Panc1 (cell line): ENCODE data around the gene ZNF526. TPM values are rescaled to one million over a fixed set of nuclear protein-coding genes. Genes with fewer than 3 reads are reported as not detected.

Experiments used
- ATAC-seq: fragments of 200-7000 bp; cut with Tn5 transposase; 2 replicates; pipeline ENCODE4 v1.9.1; 2020; ENCODE audit warnings: mild to moderate bottlenecking, moderate library complexity
- BruUV-seq: library from RNA; stranded (reverse); fragments of 400-500 nt; replicated peaks from 2 replicates; lab custom pipeline; 2021; lab: Mats Ljungman, UMichigan
- CTCF ChIA-PET: fragments of 300-600 bp; sonication (Branson Sonifier 250); formaldehyde crosslinking; loops from one replicate; lab custom pipeline; 2022; ENCODE audit warnings: antibody characterized with exemption; lab: Charles Lee
- POLR2A ChIA-PET: fragments of 300-600 bp; sonication (Branson Sonifier 250); formaldehyde crosslinking; loops from one replicate; lab custom pipeline; 2022; ENCODE audit warnings: antibody characterized with exemption; lab: Charles Lee
- DNase-seq: peaks from one replicate; pipeline ENCODE4 v3.0.0-alpha.2; 2010; ENCODE audit warnings: low read depth, low spot score
- H3K27ac ChIP-seq: 2 replicates; pipeline ENCODE4 v1.5.1; 2011; ENCODE audit warnings: mild to moderate bottlenecking, low read length, inconsistent platforms
- H3K27me3 ChIP-seq: fragments of 200-500 bp; sonication (Bioruptor generic); 2 replicates; pipeline ENCODE4 v1.6.0; 2014; ENCODE audit warnings: low read length, inconsistent platforms; ENCODE audit not compliant: control insufficient read depth, insufficient read depth
- H3K36me3 ChIP-seq: fragments of 200-500 bp; sonication (Bioruptor generic); 2 replicates; pipeline ENCODE4 v1.5.1; 2014; ENCODE audit warnings: inconsistent platforms, mild to moderate bottlenecking, low read length, moderate library complexity; ENCODE audit not compliant: control insufficient read depth, insufficient read depth
- H3K4me1 ChIP-seq: 2 replicates; pipeline ENCODE4 v1.5.1; 2011; ENCODE audit warnings: inconsistent platforms, mild to moderate bottlenecking, low read length, moderate library complexity; ENCODE audit not compliant: control insufficient read depth, insufficient read depth
- H3K4me3 ChIP-seq, 2 experiments: 2 replicates each; pipeline ENCODE4 v1.5.1; 2011 to 2012; ENCODE audit warnings: low read depth in 2 of 2, low read length in 2 of 2, mild to moderate bottlenecking in 2 of 2, inconsistent platforms in 1 of 2, moderate library complexity in 1 of 2
- H3K9me3 ChIP-seq: fragments of 200-500 bp; sonication (Bioruptor generic); 2 replicates; pipeline ENCODE4 v1.5.1; 2014; ENCODE audit warnings: low read depth, mild to moderate bottlenecking, inconsistent platforms, low read length, moderate library complexity; ENCODE audit not compliant: control insufficient read depth, insufficient read depth
- CTCF ChIP-seq: fragments of 450-650 bp; IDR thresholded peaks from 2 replicates; pipeline ENCODE4 v1.5.1; 2017; ENCODE audit warnings: mild to moderate bottlenecking
- POLR2AphosphoS5 ChIP-seq: IDR thresholded peaks from 2 replicates; pipeline ENCODE4 v1.6.1; 2012; ENCODE audit warnings: mild to moderate bottlenecking, low read depth, low read length, moderate library complexity
- SIN3A ChIP-seq: IDR thresholded peaks from 2 replicates; pipeline ENCODE4 v1.6.1; 2012; ENCODE audit warnings: low read depth, mild to moderate bottlenecking, low read length, moderate library complexity, borderline replicate concordance; ENCODE audit not compliant: insufficient read depth
- TCF7L2 ChIP-seq: IDR thresholded peaks from 2 replicates; pipeline ENCODE4 v1.6.1; 2011; ENCODE audit warnings: mild to moderate bottlenecking, low read depth, low read length, inconsistent platforms
- in situ Hi-C: cut with HindIII; loops from 2 replicates; pipeline ENCODE4 v1.10.0; 2016; ENCODE audit warnings: low sequenced_read_pairs, low pct_unique_long_range_greater_than_20kb
- intact Hi-C: fragments of 100-400 bp; cut with micrococcal nuclease; formaldehyde crosslinking; loops from one replicate; pipeline ENCODE4 v1.10.0; 2022; ENCODE audit not compliant: unreplicated experiment
- total RNA-seq: library from RNA; stranded (reverse); gene quantifications from one replicate; pipeline ENCODE4 v1.2.1, GENCODE V29; 2021; ENCODE audit not compliant: unreplicated experiment
- TF ChIP-seq, protein P1 (sequence below), 2 experiments: IDR thresholded peaks; 2 replicates each; pipeline ENCODE4 v1.6.1; 2011 to 2012; ENCODE audit warnings: low read depth in 2 of 2, control low read depth in 1 of 2, low read length in 1 of 2, mild to moderate bottlenecking in 1 of 2, moderate library complexity in 1 of 2; ENCODE audit not compliant: insufficient read depth in 1 of 2

ZNF526 gene
- total RNA-seq, 1 experiment from 2014 or later: 10.5 TPM

DNA sequence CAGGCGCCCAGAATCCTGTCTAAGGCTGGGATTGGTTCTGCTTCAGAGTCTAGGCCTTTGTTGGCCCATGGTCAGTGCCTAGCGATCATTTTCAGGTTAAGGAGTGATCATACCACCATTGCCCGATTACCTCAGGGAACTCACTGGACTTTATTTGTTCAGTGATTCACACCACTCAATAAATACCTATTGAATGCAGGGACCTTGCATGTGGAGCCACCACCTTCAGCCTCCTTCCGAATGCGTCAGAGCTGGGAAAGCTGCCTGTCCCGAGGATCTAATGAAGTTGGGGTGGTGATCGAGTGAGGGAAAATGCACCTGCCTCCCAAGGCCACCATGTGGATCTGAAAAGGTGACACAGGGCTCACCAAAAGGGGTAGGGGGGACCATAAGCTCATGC lies 47.9 kb upstream of the ZNF526 start:
- Histone ChIP-seq H3K36me3 (no peaks in the 10 kb centered on the region), H3K27me3 (peaks cover 3% of the 10 kb centered on the region; the same call in 1 of the 2 replicates), H3K4me1 (no peaks in the 10 kb centered on the region), H3K27ac (no peak overlapping the region), H3K9me3 (no peaks in the 10 kb centered on the region), H3K4me3 (no peak overlapping the region)
- ChIA-PET CTCF (no interaction called here), POLR2A (no interaction called here)
- DNase-seq (no peak), ATAC-seq (peak; percentile 50)
- no TSS peak for BruUV-seq
- intact Hi-C loops (no loop called here), in situ Hi-C loops (no loop called here)
- no peak for TF ChIP-seq CTCF
- TF ChIP-seq POLR2AphosphoS5: no peak
- no peak for TF ChIP-seq SIN3A
- no peak for TF ChIP-seq TCF7L2
- TF ChIP-seq, protein P1, sequence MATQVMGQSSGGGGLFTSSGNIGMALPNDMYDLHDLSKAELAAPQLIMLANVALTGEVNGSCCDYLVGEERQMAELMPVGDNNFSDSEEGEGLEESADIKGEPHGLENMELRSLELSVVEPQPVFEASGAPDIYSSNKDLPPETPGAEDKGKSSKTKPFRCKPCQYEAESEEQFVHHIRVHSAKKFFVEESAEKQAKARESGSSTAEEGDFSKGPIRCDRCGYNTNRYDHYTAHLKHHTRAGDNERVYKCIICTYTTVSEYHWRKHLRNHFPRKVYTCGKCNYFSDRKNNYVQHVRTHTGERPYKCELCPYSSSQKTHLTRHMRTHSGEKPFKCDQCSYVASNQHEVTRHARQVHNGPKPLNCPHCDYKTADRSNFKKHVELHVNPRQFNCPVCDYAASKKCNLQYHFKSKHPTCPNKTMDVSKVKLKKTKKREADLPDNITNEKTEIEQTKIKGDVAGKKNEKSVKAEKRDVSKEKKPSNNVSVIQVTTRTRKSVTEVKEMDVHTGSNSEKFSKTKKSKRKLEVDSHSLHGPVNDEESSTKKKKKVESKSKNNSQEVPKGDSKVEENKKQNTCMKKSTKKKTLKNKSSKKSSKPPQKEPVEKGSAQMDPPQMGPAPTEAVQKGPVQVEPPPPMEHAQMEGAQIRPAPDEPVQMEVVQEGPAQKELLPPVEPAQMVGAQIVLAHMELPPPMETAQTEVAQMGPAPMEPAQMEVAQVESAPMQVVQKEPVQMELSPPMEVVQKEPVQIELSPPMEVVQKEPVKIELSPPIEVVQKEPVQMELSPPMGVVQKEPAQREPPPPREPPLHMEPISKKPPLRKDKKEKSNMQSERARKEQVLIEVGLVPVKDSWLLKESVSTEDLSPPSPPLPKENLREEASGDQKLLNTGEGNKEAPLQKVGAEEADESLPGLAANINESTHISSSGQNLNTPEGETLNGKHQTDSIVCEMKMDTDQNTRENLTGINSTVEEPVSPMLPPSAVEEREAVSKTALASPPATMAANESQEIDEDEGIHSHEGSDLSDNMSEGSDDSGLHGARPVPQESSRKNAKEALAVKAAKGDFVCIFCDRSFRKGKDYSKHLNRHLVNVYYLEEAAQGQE (IDR thresholded peaks at IDR 0.05; ENCODE audit: insufficient read depth in 1 of 2, low read depth in 2 of 2, low read length in 1 of 2): no peak

DNA sequence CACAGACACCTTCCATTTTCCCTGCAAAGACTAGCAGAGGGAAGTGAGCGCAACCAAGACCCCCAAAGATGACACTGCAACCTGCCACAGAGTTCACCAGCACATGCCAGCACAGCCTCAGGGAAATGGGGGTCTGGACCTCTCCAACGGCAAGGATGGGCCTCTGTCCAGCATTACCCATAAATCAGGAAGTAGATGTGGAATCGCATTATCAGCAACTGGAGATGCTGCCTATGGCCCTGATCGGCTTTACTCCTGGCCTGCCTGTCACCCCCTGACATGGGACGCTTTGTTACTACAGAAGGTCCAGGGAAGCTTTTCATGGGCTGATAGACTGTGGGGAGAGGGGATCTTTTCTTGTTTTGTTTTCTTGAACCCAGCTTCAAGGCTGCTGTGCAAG lies 46.4 kb upstream of the ZNF526 start:
- no peaks in the 10 kb centered on the region for H3K36me3 ChIP-seq
- ChIA-PET POLR2A (no interaction called here), CTCF (no interaction called here)
- BruUV-seq: no TSS peak
- no peak overlapping the region for H3K4me3 ChIP-seq
- DNase-seq (no peak), ATAC-seq (no peak)
- intact Hi-C loops (no loop called here), in situ Hi-C loops (no loop called here)
- H3K27me3 ChIP-seq: peaks cover 13% of the 10 kb centered on the region
- H3K9me3 ChIP-seq: no peaks in the 10 kb centered on the region
- no peak overlapping the region for H3K27ac ChIP-seq
- no peaks in the 10 kb centered on the region for H3K4me1 ChIP-seq
- TF ChIP-seq TCF7L2 (no peak), POLR2AphosphoS5 (no peak), CTCF (no peak), SIN3A (no peak)
